Ishikawa (cell line): ENCODE measurements around the gene CCDC60.

Experiments
- CEBPB ChIP-seq: IDR thresholded peaks from 2 replicates; pipeline ENCODE4 v1.6.1; 2012
- CREB1 ChIP-seq: IDR thresholded peaks from 2 replicates; pipeline ENCODE4 v1.6.1; 2012; ENCODE audit warnings: low read depth
- EGR1 ChIP-seq: IDR thresholded peaks from 2 replicates; pipeline ENCODE4 v1.6.1; 2012
- EP300 ChIP-seq: IDR thresholded peaks from 2 replicates; pipeline ENCODE4 v1.6.1; 2012; ENCODE audit warnings: borderline replicate concordance
- FOXM1 ChIP-seq: IDR thresholded peaks from 2 replicates; pipeline ENCODE4 v1.6.1; 2012; ENCODE audit warnings: low read depth, borderline replicate concordance
- MAX ChIP-seq: IDR thresholded peaks from 2 replicates; pipeline ENCODE4 v1.6.1; 2012
- NFIC ChIP-seq: IDR thresholded peaks from 2 replicates; pipeline ENCODE4 v1.6.1; 2012
- RAD21 ChIP-seq: IDR thresholded peaks from 2 replicates; pipeline ENCODE4 v1.6.1; 2012; ENCODE audit warnings: low read depth
- REST ChIP-seq: IDR thresholded peaks from 2 replicates; pipeline ENCODE4 v1.6.1; 2012; ENCODE audit warnings: low read depth, mild to moderate bottlenecking
- TAF1 ChIP-seq: IDR thresholded peaks from 2 replicates; pipeline ENCODE4 v1.6.1; 2012; ENCODE audit warnings: low read depth, mild to moderate bottlenecking
- TCF12 ChIP-seq: IDR thresholded peaks from 2 replicates; pipeline ENCODE4 v1.6.1; 2012; ENCODE audit warnings: low read depth
- TEAD4 ChIP-seq: IDR thresholded peaks from 2 replicates; pipeline ENCODE4 v1.6.1; 2012
- YY1 ChIP-seq: IDR thresholded peaks from 2 replicates; pipeline ENCODE4 v1.6.1; 2012; ENCODE audit warnings: low read depth

- TF ChIP-seq TCF12 (no peak), EP300 (no peak), YY1 (no peak), REST (no peak), CEBPB (no peak), MAX (no peak), RAD21 (no peak), EGR1 (no peak), TAF1 (no peak), CREB1 (no peak), TEAD4 (no peak), FOXM1 (no peak), NFIC (no peak)
Observed at GRCh38 chr12:119365451-119365850, 30.9 kb downstream of the CCDC60 start.
